Lower lobe of right lung (tissue), 2 donors: ENCODE results near the gene PEBP1. TPM values are rescaled to one million over a fixed set of nuclear protein-coding genes. Genes with fewer than 3 reads are reported as not detected.

Source experiments
- ATAC-seq, 2 donors: fragments of 200-7000 bp; cut with Tn5 transposase; one replicate each; pipeline ENCODE4 v1.9.1; 2020 to 2022; ENCODE audit warnings: mild to moderate bottlenecking in 2 of 2, moderate library complexity in 2 of 2
- DNase-seq: peaks from one replicate; pipeline ENCODE4 v3.0.0-alpha.2; 2020
- H3K27ac ChIP-seq: fragments of 200-600 bp; one replicate; pipeline ENCODE4 v1.8.0; 2022
- H3K27me3 ChIP-seq: fragments of 200-600 bp; one replicate; pipeline ENCODE4 v1.8.0; 2022; ENCODE audit warnings: low read depth
- H3K36me3 ChIP-seq: fragments of 200-600 bp; one replicate; pipeline ENCODE4 v1.8.0; 2022; ENCODE audit warnings: mild to moderate bottlenecking
- H3K4me1 ChIP-seq: fragments of 200-600 bp; one replicate; pipeline ENCODE4 v1.8.0; 2022
- H3K4me3 ChIP-seq: fragments of 200-600 bp; one replicate; pipeline ENCODE4 v1.8.0; 2022; ENCODE audit warnings: mild to moderate bottlenecking
- H3K9me3 ChIP-seq: fragments of 200-600 bp; one replicate; pipeline ENCODE4 v1.8.0; 2022
- intact Hi-C: fragments of 100-400 bp; cut with DNase I; formaldehyde crosslinking; loops from one replicate; pipeline ENCODE4 v1.11.0; 2022
- total RNA-seq: library from RNA; stranded (reverse); fragmentation: NEBNext Ultra II Directional; extraction: Animal tissue kit (Norgen Biotek cat#: 25700); gene quantifications from one replicate; pipeline ENCODE4 v1.2.1, GENCODE V29; 2021
- TF ChIP-seq, protein P1 (sequence below): fragments of 200-600 bp; IDR thresholded peaks from one replicate; pipeline ENCODE4 v1.8.0; 2022; ENCODE audit warnings: antibody characterized with exemption, mild to moderate bottlenecking
- donor health status: DM: no; HTN: yes; CAD: no; lungs with severe emphysema.

Gene PEBP1
- total RNA-seq, 1 donor from 2014 or later, result 194 TPM

DNA sequence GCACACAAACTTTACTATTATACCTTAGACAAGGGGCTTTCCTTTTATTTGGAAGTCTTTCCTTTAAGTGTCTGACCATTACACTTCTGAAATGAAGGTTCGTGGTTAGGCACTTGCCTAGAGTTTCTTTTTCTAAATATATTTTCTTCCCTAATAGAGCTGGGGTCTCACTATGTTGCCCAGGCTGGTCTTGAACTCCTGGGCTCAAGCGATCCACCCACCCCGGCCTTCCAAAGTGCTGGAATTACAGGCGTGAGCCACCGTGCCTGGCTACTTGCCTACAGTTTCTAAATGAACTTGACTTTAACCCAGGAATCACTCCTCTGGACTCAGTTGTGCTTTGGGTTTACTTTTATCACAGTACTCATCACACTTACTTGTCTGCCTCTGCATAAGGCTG, 57.6 kb downstream of the PEBP1 start:
- Histone ChIP-seq H3K27ac (no peak overlapping the region), H3K36me3 (peaks cover 43% of the 10 kb centered on the region), H3K9me3 (no peaks in the 10 kb centered on the region), H3K4me3 (no peak overlapping the region), H3K27me3 (no peaks in the 10 kb centered on the region), H3K4me1 (no peaks in the 10 kb centered on the region)
- ATAC-seq (no peak), DNase-seq (no peak)
- TF ChIP-seq, protein P1, sequence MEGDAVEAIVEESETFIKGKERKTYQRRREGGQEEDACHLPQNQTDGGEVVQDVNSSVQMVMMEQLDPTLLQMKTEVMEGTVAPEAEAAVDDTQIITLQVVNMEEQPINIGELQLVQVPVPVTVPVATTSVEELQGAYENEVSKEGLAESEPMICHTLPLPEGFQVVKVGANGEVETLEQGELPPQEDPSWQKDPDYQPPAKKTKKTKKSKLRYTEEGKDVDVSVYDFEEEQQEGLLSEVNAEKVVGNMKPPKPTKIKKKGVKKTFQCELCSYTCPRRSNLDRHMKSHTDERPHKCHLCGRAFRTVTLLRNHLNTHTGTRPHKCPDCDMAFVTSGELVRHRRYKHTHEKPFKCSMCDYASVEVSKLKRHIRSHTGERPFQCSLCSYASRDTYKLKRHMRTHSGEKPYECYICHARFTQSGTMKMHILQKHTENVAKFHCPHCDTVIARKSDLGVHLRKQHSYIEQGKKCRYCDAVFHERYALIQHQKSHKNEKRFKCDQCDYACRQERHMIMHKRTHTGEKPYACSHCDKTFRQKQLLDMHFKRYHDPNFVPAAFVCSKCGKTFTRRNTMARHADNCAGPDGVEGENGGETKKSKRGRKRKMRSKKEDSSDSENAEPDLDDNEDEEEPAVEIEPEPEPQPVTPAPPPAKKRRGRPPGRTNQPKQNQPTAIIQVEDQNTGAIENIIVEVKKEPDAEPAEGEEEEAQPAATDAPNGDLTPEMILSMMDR, result no peak
- intact Hi-C loops, result no loop called here

DNA sequence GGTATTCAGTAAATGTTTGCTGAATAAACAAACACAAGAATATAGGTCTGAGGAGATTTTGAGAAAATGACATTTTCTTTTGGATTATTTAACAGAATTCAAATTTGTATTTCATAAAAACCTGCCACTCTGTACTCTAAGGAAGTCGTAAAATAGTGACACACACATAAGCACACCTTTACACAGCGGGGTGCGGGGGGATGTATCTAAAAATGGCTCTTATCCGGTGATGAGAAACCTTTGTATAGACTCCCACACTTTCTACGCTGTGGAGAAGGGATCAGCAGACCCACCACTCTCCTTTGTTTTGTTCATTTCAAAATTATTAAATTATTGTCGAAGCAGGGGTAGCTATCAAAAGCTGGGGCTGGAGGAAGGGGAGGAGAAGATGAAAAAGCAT, 58.0 kb downstream of the PEBP1 start:
- Histone ChIP-seq H3K27me3 (no peaks in the 10 kb centered on the region), H3K27ac (no peak overlapping the region), H3K4me1 (no peaks in the 10 kb centered on the region), H3K4me3 (no peak overlapping the region), H3K36me3 (peaks cover 48% of the 10 kb centered on the region), H3K9me3 (no peaks in the 10 kb centered on the region)
- ATAC-seq (no peak), DNase-seq (no peak)
- intact Hi-C loops, result no loop called here
- TF ChIP-seq, protein P1, result no peak

Other genes with a start within 250 kb of the PEBP1 start
- 1.0 TPM for gene KSR2, start 167.1 kb upstream of the PEBP1 start, total RNA-seq
- gene RFC5, start 119.4 kb upstream of the PEBP1 start, total RNA-seq, result 7.3 TPM
- gene WSB2, start 74.9 kb upstream of the PEBP1 start, total RNA-seq, result 75.1 TPM
- 51.7 TPM for gene VSIG10, start 32.1 kb upstream of the PEBP1 start, total RNA-seq
- 68.8 TPM for gene TAOK3, start 236.8 kb downstream of the PEBP1 start, total RNA-seq
- 28.5 TPM for gene SUDS3, start 240.4 kb downstream of the PEBP1 start, total RNA-seq